Inflammatory macrophage (primary cell): ENCODE data around the gene NRXN3.

Experiments
- DNase-seq, 2 donors: peaks; one replicate each; pipeline ENCODE4 v3.0.0-alpha.2; 2020 to 2022

NRXN3 gene

GRCh38 chr14:79443602-79444001 is 1273.4 kb downstream of the NRXN3 start:
- no peak for DNase-seq

GRCh38 chr14:79448960-79449359 is 1278.8 kb downstream of the NRXN3 start:
- no peak for DNase-seq

- DNase-seq = no peak
Measured at GRCh38 chr14:79451601-79452000, 1281.4 kb downstream of the NRXN3 start.

- no peak for DNase-seq
Measured at GRCh38 chr14:79453276-79453675, 1283.1 kb downstream of the NRXN3 start.

- DNase-seq = no peak
Measured at GRCh38 chr14:79464468-79464867, 1294.3 kb downstream of the NRXN3 start.

- DNase-seq = no peak
Measured at GRCh38 chr14:79465651-79466050, 1295.5 kb downstream of the NRXN3 start.

- no peak for DNase-seq
Measured at GRCh38 chr14:79466938-79467527, 1296.9 kb downstream of the NRXN3 start.

- no peak for DNase-seq
Measured at GRCh38 chr14:79467835-79468234, 1297.7 kb downstream of the NRXN3 start.

- no peak for DNase-seq
Measured at GRCh38 chr14:79468486-79468885, 1298.3 kb downstream of the NRXN3 start.

GRCh38 chr14:79473651-79474050 is 1303.5 kb downstream of the NRXN3 start:
- no peak for DNase-seq

GRCh38 chr14:79475887-79476532 is 1305.8 kb downstream of the NRXN3 start:
- DNase-seq = no peak

GRCh38 chr14:79476552-79476951 is 1306.4 kb downstream of the NRXN3 start:
- DNase-seq = no peak

GRCh38 chr14:79480212-79480611 is 1310.0 kb downstream of the NRXN3 start:
- DNase-seq = no peak

GRCh38 chr14:79482825-79483224 is 1312.7 kb downstream of the NRXN3 start:
- DNase-seq = no peak

GRCh38 chr14:79483477-79484388 is 1313.6 kb downstream of the NRXN3 start:
- no peak for DNase-seq

- DNase-seq = no peak
Measured at GRCh38 chr14:79487632-79488031, 1317.5 kb downstream of the NRXN3 start.

- no peak for DNase-seq
Measured at GRCh38 chr14:79491161-79491560, 1321.0 kb downstream of the NRXN3 start.

- DNase-seq = no peak
Measured at GRCh38 chr14:79493081-79493645, 1323.0 kb downstream of the NRXN3 start.

- DNase-seq = no peak
Measured at GRCh38 chr14:79496701-79497100, 1326.5 kb downstream of the NRXN3 start.

GRCh38 chr14:79500489-79500888 is 1330.3 kb downstream of the NRXN3 start:
- no peak for DNase-seq

- DNase-seq = no peak
Measured at GRCh38 chr14:79502136-79502750, 1332.1 kb downstream of the NRXN3 start.

GRCh38 chr14:79502751-79503148 is 1332.6 kb downstream of the NRXN3 start:
- no peak for DNase-seq

- no peak for DNase-seq
Measured at GRCh38 chr14:79510659-79511058, 1340.5 kb downstream of the NRXN3 start.
